Upper lobe of left lung (tissue), 6 donors: ENCODE data around the gene ARHGEF38. TPM values are rescaled to one million over a fixed set of nuclear protein-coding genes. Genes with fewer than 3 reads are reported as not detected.
A peak's percentile ranks its signal among the peaks of the same experiment; 100 is the strongest.

ENCODE experiments used
- ATAC-seq, 2 donors: fragments of 200-7000 bp; cut with Tn5 transposase; one replicate each; pipeline ENCODE4 v1.9.1; 2022; ENCODE audit warnings: mild to moderate bottlenecking in 2 of 2, moderate library complexity in 2 of 2; ENCODE audit not compliant: low FRiP score in 2 of 2
- DNase-seq, 2 donors: peaks; one replicate each; pipeline ENCODE4 v3.0.0-alpha.2; 2019 to 2020
- H3K27ac ChIP-seq, 4 donors: fragments of 200-600 bp; sonication (generic); one replicate each; pipeline ENCODE4 v1.5.1; 2016 to 2019
- H3K27me3 ChIP-seq, 4 donors: fragments of 200-600 bp; sonication (generic); one replicate each; pipeline ENCODE4 v1.5.1; 2017 to 2019
- H3K36me3 ChIP-seq, 4 donors: fragments of 200-600 bp; sonication (generic); one replicate each; pipeline ENCODE4 v1.5.1; 2016 to 2019
- H3K4me1 ChIP-seq, 4 donors: fragments of 200-600 bp; sonication (generic); one replicate each; pipeline ENCODE4 v1.5.1; 2018 to 2019
- H3K4me3 ChIP-seq, 4 donors: fragments of 200-600 bp; sonication (generic); one replicate each; pipeline ENCODE4 v1.5.1; 2017 to 2019; ENCODE audit warnings: mild to moderate bottlenecking in 2 of 4, moderate library complexity in 1 of 4
- H3K9me3 ChIP-seq, 4 donors: fragments of 200-600 bp; sonication (generic); one replicate each; pipeline ENCODE4 v1.5.1; 2018 to 2019
- EP300 ChIP-seq, 4 donors: sonication (generic); formaldehyde crosslinking; IDR thresholded peaks; one replicate each; pipeline ENCODE4 v1.5.1; 2017; ENCODE audit warnings: antibody characterized with exemption in 4 of 4, control low read depth in 2 of 4
- POLR2A ChIP-seq, 4 donors: fragments of 450-650 bp; IDR thresholded peaks; one replicate each; pipeline ENCODE4 v1.5.1; 2016 to 2017; ENCODE audit warnings: antibody characterized with exemption in 4 of 4, mild to moderate bottlenecking in 2 of 4
- POLR2AphosphoS5 ChIP-seq, 2 donors: sonication (generic); formaldehyde crosslinking; IDR thresholded peaks; one replicate each; pipeline ENCODE4 v1.5.1; 2017; ENCODE audit warnings: antibody characterized with exemption in 2 of 2
- WGBS, 2 donors: methylation state at CpG; one replicate each; pipeline ENCODE4 v1.1.5; 2017 to 2018; 5-methylcytosine and 5-hydroxymethylcytosine counted together
- total RNA-seq, 6 donors: library from RNA; depleted of rRNA in 4 of 6; stranded (reverse); fragments of >200 nt in 4 of 6; gene quantifications; one replicate each; pipeline versions ENCODE4 v1.1.0 to v1.2.1, GENCODE V29; 2016 to 2021
- TF ChIP-seq, protein P1 (sequence below), 6 experiments: fragments of 450-650 bp in 4 of 6; fragments of 200-600 bp in 2 of 6; sonication (generic) in 2 of 6; IDR thresholded peaks; one replicate each; pipeline ENCODE4 v1.5.1; 2016 to 2019; ENCODE audit warnings: antibody characterized with exemption in 6 of 6
- donor health status: DM: no; HTN: no; CAD: no; lungs with moderate emphysema.
- donor health status: DM: no; HTN: yes; CAD: no; lungs with severe emphysema.

The ARHGEF38 gene
- total RNA-seq, 6 donors from 2014 or later = 5.9 to 35.4 (median 19.6) TPM

- H3K36me3 ChIP-seq = no peaks in the 10 kb centered on the region
- H3K9me3 ChIP-seq = no peaks in the 10 kb centered on the region
- no peak for ATAC-seq
- H3K4me1 ChIP-seq = peaks cover 0 to 6% (median 0%) of the 10 kb centered on the region in 4 donors
- 74 to 80% methylated on average over 4 of the region's 4 CpGs for WGBS, 2 donors
- H3K4me3 ChIP-seq = no peak overlapping the region
- H3K27me3 ChIP-seq = no peaks in the 10 kb centered on the region
- H3K27ac ChIP-seq = no peak overlapping the region
- no peak for DNase-seq
- TF ChIP-seq POLR2AphosphoS5 (IDR thresholded peaks at IDR 0.05) (no peak), EP300 (IDR thresholded peaks at IDR 0.05) (no peak), POLR2A (IDR thresholded peaks at IDR 0.05) (no peak)
- TF ChIP-seq, protein P1, sequence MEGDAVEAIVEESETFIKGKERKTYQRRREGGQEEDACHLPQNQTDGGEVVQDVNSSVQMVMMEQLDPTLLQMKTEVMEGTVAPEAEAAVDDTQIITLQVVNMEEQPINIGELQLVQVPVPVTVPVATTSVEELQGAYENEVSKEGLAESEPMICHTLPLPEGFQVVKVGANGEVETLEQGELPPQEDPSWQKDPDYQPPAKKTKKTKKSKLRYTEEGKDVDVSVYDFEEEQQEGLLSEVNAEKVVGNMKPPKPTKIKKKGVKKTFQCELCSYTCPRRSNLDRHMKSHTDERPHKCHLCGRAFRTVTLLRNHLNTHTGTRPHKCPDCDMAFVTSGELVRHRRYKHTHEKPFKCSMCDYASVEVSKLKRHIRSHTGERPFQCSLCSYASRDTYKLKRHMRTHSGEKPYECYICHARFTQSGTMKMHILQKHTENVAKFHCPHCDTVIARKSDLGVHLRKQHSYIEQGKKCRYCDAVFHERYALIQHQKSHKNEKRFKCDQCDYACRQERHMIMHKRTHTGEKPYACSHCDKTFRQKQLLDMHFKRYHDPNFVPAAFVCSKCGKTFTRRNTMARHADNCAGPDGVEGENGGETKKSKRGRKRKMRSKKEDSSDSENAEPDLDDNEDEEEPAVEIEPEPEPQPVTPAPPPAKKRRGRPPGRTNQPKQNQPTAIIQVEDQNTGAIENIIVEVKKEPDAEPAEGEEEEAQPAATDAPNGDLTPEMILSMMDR (IDR thresholded peaks at IDR 0.05) = no peak
These were observed 45.6 kb downstream of the ARHGEF38 start for GRCh38 chr4:105598052-105598451.

GRCh38 chr4:105598787-105599186, 46.4 kb downstream of the ARHGEF38 start:
- ATAC-seq = no peak
- WGBS, 2 donors = 30 to 31% methylated on average over 1 of the region's 1 CpG

GRCh38 chr4:105599482-105599881, 47.1 kb downstream of the ARHGEF38 start:
- DNase-seq = no peak
- Histone ChIP-seq H3K4me3 (no peak overlapping the region), H3K27me3 (no peaks in the 10 kb centered on the region), H3K36me3 (no peaks in the 10 kb centered on the region), H3K27ac (no peak overlapping the region), H3K4me1 (peaks cover 0 to 6% (median 0%) of the 10 kb centered on the region in 4 donors), H3K9me3 (no peaks in the 10 kb centered on the region)
- TF ChIP-seq, protein P1 (IDR thresholded peaks at IDR 0.05) = no peak
- TF ChIP-seq POLR2A (IDR thresholded peaks at IDR 0.05) (no peak), EP300 (IDR thresholded peaks at IDR 0.05) (no peak), POLR2AphosphoS5 (IDR thresholded peaks at IDR 0.05) (no peak)
- WGBS, 2 donors = 73 to 90% methylated on average over 3 of the region's 3 CpGs
- no peak for ATAC-seq

More at GRCh38 chr4:105598787-105599186, 46.4 kb downstream of the ARHGEF38 start:
- H3K4me3 ChIP-seq = no peak overlapping the region
- no peak for DNase-seq
- peaks cover 0 to 6% (median 0%) of the 10 kb centered on the region in 4 donors for H3K4me1 ChIP-seq
- H3K27ac ChIP-seq = no peak overlapping the region
- H3K36me3 ChIP-seq = no peaks in the 10 kb centered on the region
- TF ChIP-seq, protein P1 (IDR thresholded peaks at IDR 0.05) = no peak
- TF ChIP-seq EP300 (IDR thresholded peaks at IDR 0.05) = peak in 1 of 4 donors; percentile 11
- no peak for TF ChIP-seq POLR2AphosphoS5 (IDR thresholded peaks at IDR 0.05)
- TF ChIP-seq POLR2A (IDR thresholded peaks at IDR 0.05) = no peak
- no peaks in the 10 kb centered on the region for H3K9me3 ChIP-seq
- H3K27me3 ChIP-seq = no peaks in the 10 kb centered on the region

- 88 to 90% methylated on average over 3 of the region's 3 CpGs for WGBS, 2 donors
These were observed 47.7 kb downstream of the ARHGEF38 start for GRCh38 chr4:105599932-105600655.

More at GRCh38 chr4:105599932-105600655, 47.7 kb downstream of the ARHGEF38 start:
- Histone ChIP-seq H3K4me3 (no peak overlapping the region), H3K9me3 (no peaks in the 10 kb centered on the region), H3K36me3 (no peaks in the 10 kb centered on the region), H3K27ac (no peak overlapping the region), H3K4me1 (peaks cover 0 to 6% (median 0%) of the 10 kb centered on the region in 4 donors), H3K27me3 (no peaks in the 10 kb centered on the region)
- ATAC-seq (no peak), DNase-seq (no peak)
- TF ChIP-seq, protein P1 (IDR thresholded peaks at IDR 0.05) = no peak
- TF ChIP-seq POLR2A (IDR thresholded peaks at IDR 0.05) = no peak
- TF ChIP-seq EP300 (IDR thresholded peaks at IDR 0.05) = no peak
- no peak for TF ChIP-seq POLR2AphosphoS5 (IDR thresholded peaks at IDR 0.05)
